NCI-H748 treated with DMSO at 0.1 percent for 48 hours (cell line): Measurements from ENCODE around the gene ADAM15.

Source experiments
- DNase-seq: peaks from one replicate; lab custom pipeline; 2025; lab: John Stamatoyannopoulos, UW

The ADAM15 gene

GRCh38 chr1:155050560-155051341 is at the start of gene ADAM15:
ADAM15 (plus strand) TSS chr1:155051316; CDS start chr1:155051387, 71 bp downstream.
- peak; percentile 87 for DNase-seq

- DNase-seq: no peak
Observed at GRCh38 chr1:155001425-155001674, 49.8 kb upstream of the ADAM15 start.

GRCh38 chr1:155001675-155002463 is 49.2 kb upstream of the ADAM15 start:
- peak; percentile 97 for DNase-seq

GRCh38 chr1:155002464-155003226 is 48.5 kb upstream of the ADAM15 start, which contains the start of gene ZBTB7B:
ZBTB7B (plus strand) TSS chr1:155002802; CDS start chr1:155014661, 11,859 bp downstream.
- DNase-seq: no peak

GRCh38 chr1:155003227-155003765 is 47.8 kb upstream of the ADAM15 start:
- peak; percentile 27 for DNase-seq

- no peak for DNase-seq
Observed at GRCh38 chr1:155003766-155004351, 47.3 kb upstream of the ADAM15 start.

- DNase-seq: no peak
Observed at GRCh38 chr1:155004352-155005075, 46.6 kb upstream of the ADAM15 start.

- DNase-seq: no peak
Observed at GRCh38 chr1:155005076-155006011, 45.8 kb upstream of the ADAM15 start.

- DNase-seq: no peak
Observed at GRCh38 chr1:155006601-155007101, 44.5 kb upstream of the ADAM15 start.

- no peak for DNase-seq
Observed at GRCh38 chr1:155007251-155007828, 43.8 kb upstream of the ADAM15 start.

- DNase-seq: no peak
Observed at GRCh38 chr1:155008015-155008941, 42.8 kb upstream of the ADAM15 start.

- DNase-seq: no peak
Observed at GRCh38 chr1:155009221-155009711, 41.9 kb upstream of the ADAM15 start.

- DNase-seq: no peak
Observed at GRCh38 chr1:155009742-155010141, 41.4 kb upstream of the ADAM15 start.

- no peak for DNase-seq
Observed at GRCh38 chr1:155010211-155010918, 40.8 kb upstream of the ADAM15 start.

GRCh38 chr1:155011004-155011416 is 40.1 kb upstream of the ADAM15 start:
- DNase-seq: no peak

- no peak for DNase-seq
Observed at GRCh38 chr1:155011437-155012025, 39.6 kb upstream of the ADAM15 start.

GRCh38 chr1:155012026-155012546 is 39.0 kb upstream of the ADAM15 start:
- peak; percentile 6 for DNase-seq
